NCI-H2107 treated with DMSO at 0.1 percent for 48 hours (cell line): Measurements from ENCODE around the gene CREBBP.

Experiments
- DNase-seq: peaks from one replicate; lab custom pipeline; 2025; ENCODE audit not compliant: unreplicated experiment; lab: John Stamatoyannopoulos, UW

CREBBP gene

GRCh38 chr16:3681206-3681605 lies 199.3 kb downstream of the CREBBP start:
- DNase-seq = no peak

GRCh38 chr16:3677994-3678393 lies 202.5 kb downstream of the CREBBP start:
- no peak for DNase-seq

GRCh38 chr16:3675601-3676130 lies 204.8 kb downstream of the CREBBP start:
- no peak for DNase-seq
